ENCODE data around the gene RTN4RL1.

Gene RTN4RL1

GRCh38 chr17:2025220-2025621, at the start of gene RTN4RL1:
Gene RTN4RL1, minus strand, starts transcription at chr17:2025334. Its CDS starts 469 bp downstream, at chr17:2024865.
- peak; percentile 18 for ATAC-seq
- H3K4me3 Mint-ChIP-seq, result peak within 1 kb of the TSS; percentile 79 to 82
- peak within 1 kb of the TSS in 1 of 2 donors; percentile 62 for H3K27ac Mint-ChIP-seq
- peak; percentile 49 to 58 for DNase-seq
- no peaks in the 10 kb centered on the region for H3K9me3 Mint-ChIP-seq
- peaks cover 43% of the 10 kb centered on the region for H3K27me3 Mint-ChIP-seq
- peaks cover 60% of the 10 kb centered on the region for H3K4me1 Mint-ChIP-seq

GRCh38 chr17:2074919-2075318, 49.8 kb upstream of the RTN4RL1 start:
- Mint-ChIP-seq H3K4me1 (peaks cover 43% of the 10 kb centered on the region), H3K9me3 (no peaks in the 10 kb centered on the region), H3K4me3 (no peak overlapping the region), H3K27ac (no peak overlapping the region), H3K27me3 (no peaks in the 10 kb centered on the region)
- ATAC-seq, result no peak
- DNase-seq, result no peak

GRCh38 chr17:2071455-2072281, 46.5 kb upstream of the RTN4RL1 start:
- H3K4me1 Mint-ChIP-seq, result peaks cover 76% of the 10 kb centered on the region
- no peaks in the 10 kb centered on the region for H3K9me3 Mint-ChIP-seq
- H3K27ac Mint-ChIP-seq, result peak overlapping the region in 1 of 2 donors; percentile 95
- DNase-seq, result no peak
- ATAC-seq, result no peak
- H3K27me3 Mint-ChIP-seq, result no peaks in the 10 kb centered on the region
- H3K4me3 Mint-ChIP-seq, result no peak overlapping the region

- DNase-seq, result no peak
- H3K4me3 Mint-ChIP-seq, result peak overlapping the region; percentile 36 to 47
- peaks cover 71% of the 10 kb centered on the region for H3K4me1 Mint-ChIP-seq
- H3K27ac Mint-ChIP-seq, result peak overlapping the region; percentile 57 to 95
- no peaks in the 10 kb centered on the region for H3K9me3 Mint-ChIP-seq
- no peak for ATAC-seq
- no peaks in the 10 kb centered on the region for H3K27me3 Mint-ChIP-seq
Measured at GRCh38 chr17:2071024-2071385, 45.9 kb upstream of the RTN4RL1 start.

GRCh38 chr17:2070241-2071023, 45.3 kb upstream of the RTN4RL1 start:
- ATAC-seq (peak; percentile 98), DNase-seq (peak; percentile 70 to 86)
- Mint-ChIP-seq H3K4me3 (peak overlapping the region; percentile 47 to 77), H3K27me3 (no peaks in the 10 kb centered on the region), H3K9me3 (no peaks in the 10 kb centered on the region), H3K27ac (peak overlapping the region; percentile 57 to 99), H3K4me1 (peaks cover 67% of the 10 kb centered on the region)

GRCh38 chr17:2068519-2069051, 43.5 kb upstream of the RTN4RL1 start:
- Mint-ChIP-seq H3K27me3 (no peaks in the 10 kb centered on the region), H3K27ac (no peak overlapping the region), H3K4me1 (peaks cover 82% of the 10 kb centered on the region), H3K4me3 (peak overlapping the region in 1 of 2 donors; percentile 27), H3K9me3 (no peaks in the 10 kb centered on the region)
- DNase-seq (no peak), ATAC-seq (no peak)

- H3K9me3 Mint-ChIP-seq, result no peaks in the 10 kb centered on the region
- peaks cover 87% of the 10 kb centered on the region for H3K4me1 Mint-ChIP-seq
- H3K4me3 Mint-ChIP-seq, result no peak overlapping the region
- DNase-seq, result no peak
- no peaks in the 10 kb centered on the region for H3K27me3 Mint-ChIP-seq
- H3K27ac Mint-ChIP-seq, result no peak overlapping the region
- ATAC-seq, result no peak
Measured at GRCh38 chr17:2068031-2068518, 42.9 kb upstream of the RTN4RL1 start.

- peaks cover 88% of the 10 kb centered on the region for H3K4me1 Mint-ChIP-seq
- no peak overlapping the region for H3K27ac Mint-ChIP-seq
- no peaks in the 10 kb centered on the region for H3K9me3 Mint-ChIP-seq
- H3K27me3 Mint-ChIP-seq, result no peaks in the 10 kb centered on the region
- no peak for ATAC-seq
- H3K4me3 Mint-ChIP-seq, result no peak overlapping the region
- no peak for DNase-seq
Measured at GRCh38 chr17:2067608-2068024, 42.5 kb upstream of the RTN4RL1 start.

GRCh38 chr17:2067048-2067561, 42.0 kb upstream of the RTN4RL1 start:
- Mint-ChIP-seq H3K9me3 (no peaks in the 10 kb centered on the region), H3K27me3 (no peaks in the 10 kb centered on the region), H3K4me3 (no peak overlapping the region), H3K4me1 (peaks cover 86% of the 10 kb centered on the region), H3K27ac (peak overlapping the region in 1 of 2 donors; percentile 15)
- DNase-seq (no peak), ATAC-seq (no peak)

GRCh38 chr17:2065949-2066400, 40.8 kb upstream of the RTN4RL1 start:
- Mint-ChIP-seq H3K9me3 (no peaks in the 10 kb centered on the region), H3K4me1 (peaks cover 86% of the 10 kb centered on the region), H3K27ac (peak overlapping the region in 1 of 2 donors; percentile 22), H3K4me3 (no peak overlapping the region), H3K27me3 (no peaks in the 10 kb centered on the region)
- no peak for ATAC-seq
- DNase-seq, result no peak

GRCh38 chr17:2064980-2065785, 40.0 kb upstream of the RTN4RL1 start:
- Mint-ChIP-seq H3K4me1 (peaks cover 86% of the 10 kb centered on the region), H3K9me3 (no peaks in the 10 kb centered on the region), H3K27me3 (no peaks in the 10 kb centered on the region), H3K4me3 (peak overlapping the region in 1 of 2 donors; percentile 9), H3K27ac (peak overlapping the region in 1 of 2 donors; percentile 24)
- ATAC-seq (peak; percentile 84), DNase-seq (peak; percentile 64 to 71)

- Mint-ChIP-seq H3K4me1 (peaks cover 86% of the 10 kb centered on the region), H3K4me3 (peak overlapping the region in 1 of 2 donors; percentile 9), H3K27me3 (no peaks in the 10 kb centered on the region), H3K9me3 (no peaks in the 10 kb centered on the region), H3K27ac (peak overlapping the region in 1 of 2 donors; percentile 74)
- DNase-seq, result no peak
- ATAC-seq, result no peak
Measured at GRCh38 chr17:2064520-2064971, 39.4 kb upstream of the RTN4RL1 start.

- Mint-ChIP-seq H3K4me3 (no peak overlapping the region), H3K27me3 (no peaks in the 10 kb centered on the region), H3K4me1 (peaks cover 86% of the 10 kb centered on the region), H3K27ac (peak overlapping the region in 1 of 2 donors; percentile 74), H3K9me3 (no peaks in the 10 kb centered on the region)
- DNase-seq, result no peak
- ATAC-seq, result no peak
Measured at GRCh38 chr17:2064147-2064489, 39.0 kb upstream of the RTN4RL1 start.

GRCh38 chr17:2063261-2064146, 38.4 kb upstream of the RTN4RL1 start:
- no peak overlapping the region for H3K4me3 Mint-ChIP-seq
- H3K27me3 Mint-ChIP-seq, result no peaks in the 10 kb centered on the region
- H3K4me1 Mint-ChIP-seq, result peaks cover 80% of the 10 kb centered on the region
- ATAC-seq, result no peak
- no peak for DNase-seq
- no peaks in the 10 kb centered on the region for H3K9me3 Mint-ChIP-seq
- no peak overlapping the region for H3K27ac Mint-ChIP-seq
